ENCODE results near the gene DDN. TPM values are rescaled to one million over a fixed set of nuclear protein-coding genes. Genes with fewer than 3 reads are reported as not detected.

DDN gene
- total RNA-seq, 4 donors from 2014 or later, result not detected

GRCh38 chr12:49026678-49027480, 27.7 kb upstream of the DDN start:
- peaks cover 0 to 94% of the 10 kb centered on the region in 2 donors for H3K36me3 ChIP-seq
- 95 to 100% methylated on average over 3 to 15 of the region's 26 CpGs for WGBS, 2 donors (ENCODE audit: low coverage in 1 of 2)

DNA sequence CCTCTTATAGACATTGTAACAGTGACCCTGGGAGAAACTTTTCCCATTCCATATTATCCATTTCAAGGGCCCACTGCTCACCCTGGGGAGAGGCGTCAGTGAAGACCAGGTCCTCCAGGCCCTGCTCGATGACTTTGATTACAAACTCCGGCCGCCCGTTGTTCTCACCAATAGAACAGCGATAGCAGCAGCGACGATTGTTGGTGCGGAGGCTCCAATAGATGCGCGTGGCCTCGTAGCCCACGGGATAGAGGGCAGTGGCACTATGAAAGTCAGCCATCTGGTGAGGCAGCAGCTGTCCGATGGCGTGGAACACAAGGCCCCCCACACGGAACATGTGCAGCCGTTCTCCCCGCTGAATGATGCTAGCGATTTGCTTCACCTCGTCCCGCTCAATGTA, 26.9 kb upstream of the DDN start:
- no peaks in the 10 kb centered on the region for H3K4me1 ChIP-seq
- no peak for TF ChIP-seq POLR2AphosphoS5 (IDR thresholded peaks at IDR 0.05)
- no peak for TF ChIP-seq CTCF (IDR thresholded peaks at IDR 0.05)
- no peak for TF ChIP-seq EP300 (IDR thresholded peaks at IDR 0.05)
- no peak for TF ChIP-seq POLR2A (IDR thresholded peaks at IDR 0.05)
- ATAC-seq, result no peak
- no peaks in the 10 kb centered on the region for H3K9me3 ChIP-seq
- no peaks in the 10 kb centered on the region for H3K27me3 ChIP-seq
- peaks cover 0 to 94% of the 10 kb centered on the region in 2 donors for H3K36me3 ChIP-seq
- 88 to 97% methylated on average over 6 to 11 of the region's 21 CpGs for WGBS, 2 donors (ENCODE audit: low coverage in 1 of 2)
- H3K4me3 ChIP-seq, result no peak overlapping the region
- H3K27ac ChIP-seq, result no peak overlapping the region

More at GRCh38 chr12:49026678-49027480, 27.7 kb upstream of the DDN start:
- Histone ChIP-seq H3K4me3 (no peak overlapping the region), H3K4me1 (no peaks in the 10 kb centered on the region), H3K27me3 (no peaks in the 10 kb centered on the region), H3K9me3 (no peaks in the 10 kb centered on the region), H3K27ac (no peak overlapping the region)
- TF ChIP-seq POLR2A (IDR thresholded peaks at IDR 0.05) (no peak), POLR2AphosphoS5 (IDR thresholded peaks at IDR 0.05) (no peak), CTCF (IDR thresholded peaks at IDR 0.05) (no peak), EP300 (IDR thresholded peaks at IDR 0.05) (no peak)
- ATAC-seq, result no peak

DNA sequence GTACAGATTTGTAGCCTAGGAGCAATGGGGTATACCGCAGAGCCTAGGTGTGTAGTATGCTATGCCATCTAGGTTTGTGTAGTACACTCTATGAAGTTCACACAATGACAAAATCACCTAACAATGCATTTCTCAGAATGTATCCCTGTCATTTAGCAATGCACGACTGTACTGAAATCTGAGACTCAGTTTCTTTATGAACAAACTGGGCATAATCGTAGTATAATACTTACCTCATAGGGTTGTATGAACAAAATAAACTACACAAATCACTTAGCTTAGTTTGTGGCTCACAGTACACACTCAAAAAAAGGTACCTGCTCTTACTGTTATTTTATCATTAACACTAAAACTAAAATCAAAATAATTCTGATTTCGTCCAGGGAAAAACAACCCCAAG, 26.3 kb upstream of the DDN start:
- H3K27ac ChIP-seq, result no peak overlapping the region
- peaks cover 0 to 94% of the 10 kb centered on the region in 2 donors for H3K36me3 ChIP-seq
- no peaks in the 10 kb centered on the region for H3K4me1 ChIP-seq
- 81 to 95% methylated on average over 4 of the region's 4 CpGs for WGBS, 2 donors (ENCODE audit: low coverage in 1 of 2)
- H3K9me3 ChIP-seq, result no peaks in the 10 kb centered on the region
- H3K27me3 ChIP-seq, result no peaks in the 10 kb centered on the region
- no peak overlapping the region for H3K4me3 ChIP-seq
- no peak for ATAC-seq
- TF ChIP-seq CTCF (IDR thresholded peaks at IDR 0.05) (no peak), POLR2AphosphoS5 (IDR thresholded peaks at IDR 0.05) (no peak), POLR2A (IDR thresholded peaks at IDR 0.05) (no peak), EP300 (IDR thresholded peaks at IDR 0.05) (no peak)

- ATAC-seq, result no peak
- no peaks in the 10 kb centered on the region for H3K9me3 ChIP-seq
- TF ChIP-seq POLR2AphosphoS5 (IDR thresholded peaks at IDR 0.05), result no peak
- peaks cover 0 to 93% of the 10 kb centered on the region in 2 donors for H3K36me3 ChIP-seq
- 84 to 91% methylated on average over 5 to 7 of the region's 12 CpGs for WGBS, 2 donors (ENCODE audit: low coverage in 1 of 2)
- H3K27me3 ChIP-seq, result no peaks in the 10 kb centered on the region
- H3K4me3 ChIP-seq, result no peak overlapping the region
- peaks cover 0 to 4% (median 0%) of the 10 kb centered on the region in 3 donors for H3K4me1 ChIP-seq
- H3K27ac ChIP-seq, result no peak overlapping the region
Observed at GRCh38 chr12:49024543-49024942, 25.4 kb upstream of the DDN start.

- H3K27ac ChIP-seq, result no peak overlapping the region
- no peak overlapping the region for H3K4me3 ChIP-seq
- H3K4me1 ChIP-seq, result peaks cover 0 to 9% (median 4%) of the 10 kb centered on the region in 3 donors
- H3K9me3 ChIP-seq, result no peaks in the 10 kb centered on the region
- no peaks in the 10 kb centered on the region for H3K27me3 ChIP-seq
- TF ChIP-seq POLR2A (IDR thresholded peaks at IDR 0.05) (no peak), POLR2AphosphoS5 (IDR thresholded peaks at IDR 0.05) (no peak), EP300 (IDR thresholded peaks at IDR 0.05) (no peak), CTCF (IDR thresholded peaks at IDR 0.05) (no peak)
- WGBS, 2 donors (ENCODE audit: low coverage in 1 of 2), result 92 to 100% methylated on average over 1 to 2 of the region's 2 CpGs
- ATAC-seq, result no peak
- peaks cover 0 to 85% of the 10 kb centered on the region in 2 donors for H3K36me3 ChIP-seq
Observed at GRCh38 chr12:49023812-49024211, 24.6 kb upstream of the DDN start.
